Breast epithelium (tissue), 4 donors: ENCODE data around the gene ANXA6. TPM values are rescaled to one million over a fixed set of nuclear protein-coding genes. Genes with fewer than 3 reads are reported as not detected.

Experiments
- DNase-seq, 2 donors: peaks; one replicate each; pipeline ENCODE4 v3.0.0-alpha.2; 2019; ENCODE audit warnings: low spot score in 2 of 2
- H3K27ac ChIP-seq, 2 donors: fragments of 200-600 bp; sonication (generic) in 1 of 2; one replicate each; pipeline ENCODE4 v1.5.1; 2016 to 2019; ENCODE audit warnings: mild to moderate bottlenecking in 1 of 2
- H3K27me3 ChIP-seq, 2 donors: fragments of 200-600 bp; sonication (generic) in 1 of 2; one replicate each; pipeline versions ENCODE4 v1.5.1 to v1.6.0; 2017 to 2019; ENCODE audit warnings: control low read depth in 1 of 2, mild to moderate bottlenecking in 1 of 2
- H3K36me3 ChIP-seq: fragments of 200-600 bp; one replicate; pipeline ENCODE4 v1.5.1; 2019
- H3K4me1 ChIP-seq, 2 donors: fragments of 200-600 bp; sonication (generic); one replicate each; pipeline ENCODE4 v1.5.1; 2016 to 2019; ENCODE audit warnings: control low read depth in 1 of 2
- H3K4me3 ChIP-seq, 3 donors: fragments of 200-600 bp; sonication (generic); 1 replicate in 2 of 3; 2 replicates in 1 of 3; pipeline ENCODE4 v1.5.1; 2016 to 2019; ENCODE audit warnings: mild to moderate bottlenecking in 3 of 3, moderate library complexity in 2 of 3
- H3K9me3 ChIP-seq, 2 donors: fragments of 200-600 bp; sonication (generic) in 1 of 2; one replicate each; pipeline ENCODE4 v1.5.1; 2016 to 2019; ENCODE audit warnings: control low read depth in 1 of 2
- POLR2A ChIP-seq: fragments of 450-650 bp; IDR thresholded peaks from one replicate; pipeline ENCODE4 v1.6.1; 2016; ENCODE audit warnings: antibody characterized with exemption, mild to moderate bottlenecking, moderate library complexity
- POLR2AphosphoS5 ChIP-seq, 3 donors: sonication (generic); formaldehyde crosslinking; IDR thresholded peaks; one replicate each; pipeline ENCODE4 v1.6.1; 2017; ENCODE audit warnings: antibody characterized with exemption in 3 of 3
- intact Hi-C: fragments of 100-400 bp; cut with DNase I; formaldehyde crosslinking; loops from one replicate; pipeline ENCODE4 v1.15.1; 2023; ENCODE audit warnings: low total_unique reads
- total RNA-seq, 3 donors: library from RNA; depleted of rRNA; stranded (reverse); fragments of >200 nt; gene quantifications; one replicate each; pipeline ENCODE4 v1.1.0, GENCODE V29; 2016
- TF ChIP-seq, protein P1 (sequence below), 3 donors: fragments of 450-650 bp; IDR thresholded peaks; one replicate each; pipeline ENCODE4 v1.5.1; 2016 to 2017; ENCODE audit warnings: antibody characterized with exemption in 3 of 3, mild to moderate bottlenecking in 3 of 3, moderate library complexity in 3 of 3

Gene ANXA6
- total RNA-seq, 3 donors from 2014 or later, result 206 to 320 (median 276) TPM

DNA sequence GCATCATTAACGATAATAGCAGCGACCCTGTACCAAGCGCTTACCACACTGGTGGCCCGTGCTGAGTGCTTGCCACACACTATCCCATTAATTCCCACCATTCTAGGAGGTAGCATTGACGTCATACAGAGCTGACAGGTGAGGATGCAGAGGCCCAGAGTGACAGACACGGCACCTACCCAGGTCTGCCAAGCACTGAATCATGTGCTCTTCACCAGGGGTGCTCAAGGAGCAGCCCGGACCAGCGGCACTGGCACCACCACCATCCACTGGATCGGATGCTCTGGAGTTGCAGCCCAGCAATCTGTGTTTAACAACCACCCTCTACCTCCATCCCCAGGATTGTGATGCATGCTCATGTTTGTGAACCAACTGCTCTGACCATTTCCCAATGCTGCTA lies 80.2 kb downstream of the ANXA6 start:
- Histone ChIP-seq H3K27me3 (no peaks in the 10 kb centered on the region), H3K4me1 (peaks cover 0 to 20% of the 10 kb centered on the region in 2 donors), H3K4me3 (no peak overlapping the region), H3K36me3 (no peaks in the 10 kb centered on the region), H3K9me3 (no peaks in the 10 kb centered on the region), H3K27ac (no peak overlapping the region)
- intact Hi-C loops, result no loop called here
- DNase-seq, result no peak
- TF ChIP-seq POLR2A, result no peak
- TF ChIP-seq, protein P1, sequence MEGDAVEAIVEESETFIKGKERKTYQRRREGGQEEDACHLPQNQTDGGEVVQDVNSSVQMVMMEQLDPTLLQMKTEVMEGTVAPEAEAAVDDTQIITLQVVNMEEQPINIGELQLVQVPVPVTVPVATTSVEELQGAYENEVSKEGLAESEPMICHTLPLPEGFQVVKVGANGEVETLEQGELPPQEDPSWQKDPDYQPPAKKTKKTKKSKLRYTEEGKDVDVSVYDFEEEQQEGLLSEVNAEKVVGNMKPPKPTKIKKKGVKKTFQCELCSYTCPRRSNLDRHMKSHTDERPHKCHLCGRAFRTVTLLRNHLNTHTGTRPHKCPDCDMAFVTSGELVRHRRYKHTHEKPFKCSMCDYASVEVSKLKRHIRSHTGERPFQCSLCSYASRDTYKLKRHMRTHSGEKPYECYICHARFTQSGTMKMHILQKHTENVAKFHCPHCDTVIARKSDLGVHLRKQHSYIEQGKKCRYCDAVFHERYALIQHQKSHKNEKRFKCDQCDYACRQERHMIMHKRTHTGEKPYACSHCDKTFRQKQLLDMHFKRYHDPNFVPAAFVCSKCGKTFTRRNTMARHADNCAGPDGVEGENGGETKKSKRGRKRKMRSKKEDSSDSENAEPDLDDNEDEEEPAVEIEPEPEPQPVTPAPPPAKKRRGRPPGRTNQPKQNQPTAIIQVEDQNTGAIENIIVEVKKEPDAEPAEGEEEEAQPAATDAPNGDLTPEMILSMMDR (IDR thresholded peaks at IDR 0.05), result no peak
- no peak for TF ChIP-seq POLR2AphosphoS5 (IDR thresholded peaks at IDR 0.05)

DNA sequence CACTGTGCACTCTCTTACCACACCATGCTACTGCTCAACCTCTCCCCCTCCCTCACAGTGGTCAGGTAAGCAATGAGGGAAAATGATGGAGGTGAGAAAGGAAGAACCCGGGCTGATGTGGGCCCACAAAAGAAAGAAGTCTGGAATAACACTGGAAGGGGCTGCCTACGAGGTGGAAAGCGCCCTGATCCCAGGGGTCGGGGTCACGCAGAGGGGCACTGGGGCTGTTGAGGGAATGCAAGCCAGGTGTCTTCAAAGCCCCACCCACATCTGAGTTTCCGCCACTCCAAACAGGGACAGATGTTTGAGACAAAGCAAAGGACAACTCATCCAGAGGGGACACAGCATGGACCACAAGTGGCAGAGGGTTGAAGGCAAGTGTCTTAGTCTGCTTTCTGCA lies 81.0 kb downstream of the ANXA6 start:
- intact Hi-C loops, result no loop called here
- no peaks in the 10 kb centered on the region for H3K36me3 ChIP-seq
- no peak for DNase-seq
- H3K4me3 ChIP-seq, result no peak overlapping the region
- TF ChIP-seq POLR2A (no peak), POLR2AphosphoS5 (IDR thresholded peaks at IDR 0.05) (no peak)
- TF ChIP-seq, protein P1 (IDR thresholded peaks at IDR 0.05), result no peak
- peak overlapping the region in 1 of 2 donors; percentile 57 for H3K27ac ChIP-seq
- peaks cover 0 to 14% of the 10 kb centered on the region in 2 donors for H3K4me1 ChIP-seq
- no peaks in the 10 kb centered on the region for H3K27me3 ChIP-seq
- H3K9me3 ChIP-seq, result no peaks in the 10 kb centered on the region

GRCh38 chr5:151075698-151076331 lies 81.8 kb downstream of the ANXA6 start:
- intact Hi-C loops, result no loop called here
- Histone ChIP-seq H3K4me1 (peaks cover 0 to 14% of the 10 kb centered on the region in 2 donors), H3K36me3 (no peaks in the 10 kb centered on the region), H3K27ac (peak overlapping the region; percentile 45 to 57), H3K4me3 (no peak overlapping the region), H3K27me3 (no peaks in the 10 kb centered on the region), H3K9me3 (no peaks in the 10 kb centered on the region)
- no peak for DNase-seq
- TF ChIP-seq POLR2A (no peak), POLR2AphosphoS5 (IDR thresholded peaks at IDR 0.05) (no peak)
- TF ChIP-seq, protein P1 (IDR thresholded peaks at IDR 0.05), result no peak

- TF ChIP-seq POLR2A, result no peak
- TF ChIP-seq POLR2AphosphoS5 (IDR thresholded peaks at IDR 0.05), result no peak
- TF ChIP-seq, protein P1 (IDR thresholded peaks at IDR 0.05), result no peak
- intact Hi-C loops, result no loop called here
- H3K4me3 ChIP-seq, result no peak overlapping the region
- DNase-seq, result no peak
- no peaks in the 10 kb centered on the region for H3K9me3 ChIP-seq
- no peak overlapping the region for H3K27ac ChIP-seq
- H3K36me3 ChIP-seq, result no peaks in the 10 kb centered on the region
- no peaks in the 10 kb centered on the region for H3K27me3 ChIP-seq
- peaks cover 0 to 8% of the 10 kb centered on the region in 2 donors for H3K4me1 ChIP-seq
These were observed 83.0 kb downstream of the ANXA6 start for GRCh38 chr5:151074557-151074956.

- intact Hi-C loops, result no loop called here
- no peak overlapping the region for H3K27ac ChIP-seq
- TF ChIP-seq POLR2A (no peak), POLR2AphosphoS5 (IDR thresholded peaks at IDR 0.05) (no peak)
- no peaks in the 10 kb centered on the region for H3K4me1 ChIP-seq
- H3K9me3 ChIP-seq, result no peaks in the 10 kb centered on the region
- H3K36me3 ChIP-seq, result no peaks in the 10 kb centered on the region
- no peak for DNase-seq
- no peaks in the 10 kb centered on the region for H3K27me3 ChIP-seq
- H3K4me3 ChIP-seq, result no peak overlapping the region
These were observed 84.3 kb downstream of the ANXA6 start for GRCh38 chr5:151073280-151073679.
